ENCODE results near the gene SFXN5.
A peak's percentile ranks its signal among the peaks of the same experiment; 100 is the strongest.
"Not testable (repeated sequence)": the region's sequence is repeated elsewhere in the genome, so short reads cannot be mapped to it uniquely, and the experiment has no call there.

Gene SFXN5

GRCh38 chr2:73078457-73079411, 7.2 kb upstream of the SFXN5 start:
- no peak for DNase-seq (ENCODE audit: low spot score)

DNA sequence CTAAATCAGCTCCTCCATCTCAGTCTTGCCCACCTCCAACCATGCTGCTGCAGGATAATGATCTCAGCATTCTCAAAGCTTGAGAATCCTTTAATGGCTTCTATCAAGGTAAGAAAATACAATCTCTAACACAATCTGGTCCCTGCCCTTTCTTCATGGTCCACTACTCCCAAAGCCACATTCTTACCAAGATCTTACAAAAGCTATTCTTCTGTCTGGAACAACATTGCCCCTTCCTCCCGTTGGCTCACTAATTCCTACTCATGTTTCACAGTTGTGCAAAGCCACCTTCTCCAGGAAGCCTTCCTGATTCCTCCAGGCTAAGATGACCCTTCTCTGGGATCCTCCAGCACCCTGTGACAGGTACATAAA, 5.9 kb upstream of the SFXN5 start:
- DNase-seq (ENCODE audit: low spot score): no peak

DNA sequence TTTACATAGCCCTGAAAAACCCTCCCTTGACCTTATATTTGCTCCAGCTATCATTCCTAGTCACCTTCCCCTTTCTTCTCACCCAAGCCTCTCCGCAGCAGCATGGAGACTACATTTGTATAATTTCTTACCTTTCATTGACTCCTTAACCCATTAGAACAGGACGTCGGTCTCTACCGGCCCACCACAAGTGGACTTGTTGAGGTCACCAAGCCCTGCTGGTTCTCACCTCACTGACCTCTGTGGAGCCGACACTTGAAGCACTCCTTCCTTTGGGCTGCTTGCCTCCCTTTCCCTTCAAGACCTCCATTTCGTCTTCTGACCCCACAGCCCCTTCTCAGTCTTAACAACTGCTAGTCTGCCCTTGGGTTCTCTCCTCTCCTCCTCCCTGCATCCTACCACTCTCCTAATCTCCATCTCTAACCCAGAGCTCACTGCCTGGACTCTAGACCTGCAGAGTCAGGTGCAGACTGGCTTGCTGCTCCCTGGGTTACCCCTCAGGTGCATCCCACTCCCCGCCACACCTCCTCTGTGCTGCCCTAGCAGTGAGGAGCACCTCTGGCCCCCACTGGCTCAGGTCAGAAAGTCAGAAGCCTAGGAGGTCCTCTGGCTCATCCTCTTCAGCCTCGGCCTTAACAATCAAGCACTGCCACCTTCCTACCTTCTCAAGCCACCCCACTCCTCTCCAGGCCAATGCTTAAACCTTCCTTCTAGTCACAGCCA, 5.3 kb upstream of the SFXN5 start:
- no peak for DNase-seq (ENCODE audit: low spot score)

GRCh38 chr2:73075477-73076373, 4.2 kb upstream of the SFXN5 start:
- DNase-seq (ENCODE audit: low spot score): peak; percentile 96

DNA sequence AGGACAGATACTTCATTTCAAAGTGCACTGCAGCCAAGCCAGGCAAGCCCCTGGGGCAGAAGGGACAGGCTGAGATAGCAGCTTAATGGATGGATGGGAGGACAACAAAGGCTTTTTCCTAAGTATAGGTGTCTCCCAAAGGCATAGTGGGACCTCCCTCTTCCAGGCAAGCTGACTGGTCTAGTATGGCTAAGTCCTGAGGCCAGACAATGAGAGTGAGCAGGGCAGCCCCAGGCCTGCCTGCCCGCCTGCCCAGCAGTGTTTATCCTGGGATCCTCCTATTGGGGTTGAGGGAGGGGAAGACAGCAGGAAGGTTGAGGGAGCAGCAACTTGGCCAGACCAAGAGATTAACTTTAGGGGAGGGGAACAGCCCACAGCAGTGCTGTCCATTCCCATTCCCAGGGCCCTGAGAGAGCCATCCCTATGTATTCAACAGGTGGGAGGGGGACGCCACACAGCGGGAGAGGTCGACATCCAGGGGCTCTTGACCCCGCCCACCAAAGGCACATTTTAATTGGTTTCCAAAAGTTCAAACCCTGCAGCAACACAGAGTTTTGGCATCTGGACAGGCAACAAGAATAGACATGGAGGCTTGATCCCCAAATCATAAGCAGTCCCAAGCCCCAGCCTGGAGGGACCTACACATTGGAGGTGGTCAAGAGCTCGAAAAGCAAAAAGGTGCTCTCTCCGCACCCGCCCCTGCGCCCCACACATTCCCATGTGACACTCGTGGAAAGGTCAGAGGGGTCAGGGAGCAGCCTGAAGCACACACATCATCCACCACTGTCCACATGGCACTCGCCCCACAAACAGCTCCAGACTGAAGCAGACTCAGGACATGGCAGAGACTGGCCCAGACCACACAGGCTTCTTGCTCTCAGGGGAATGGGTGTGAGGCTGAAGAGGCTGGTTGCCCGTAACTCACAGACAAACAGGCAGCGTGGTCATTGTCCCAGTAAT, 2.9 kb upstream of the SFXN5 start:
- DNase-seq (ENCODE audit: low spot score): no peak

DNA sequence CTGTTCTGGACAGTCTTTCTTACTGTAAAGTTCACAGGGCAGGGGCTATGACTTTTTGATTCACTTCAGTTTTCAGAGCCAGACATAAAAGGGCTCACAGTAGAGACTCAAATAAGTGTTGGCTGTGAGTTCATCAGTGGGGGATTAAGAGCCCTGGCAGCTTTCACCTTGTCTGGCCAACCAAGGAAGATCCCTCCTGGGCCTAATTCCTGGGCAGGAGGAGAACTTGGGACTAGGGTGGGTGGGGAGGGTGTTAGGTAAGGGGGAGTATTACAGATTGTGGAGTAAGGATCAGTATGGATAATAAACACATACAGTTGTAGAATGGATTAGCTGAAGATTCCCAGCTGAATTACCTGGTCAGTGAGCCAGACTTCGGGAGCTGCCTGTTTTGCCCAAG, 904 bp upstream of the SFXN5 start:
- DNase-seq (ENCODE audit: low spot score): no peak

- no peak for DNase-seq (ENCODE audit: low spot score)
Measured at GRCh38 chr2:73072129-73072395, 550 bp upstream of the SFXN5 start.

GRCh38 chr2:73070643-73071359, 711 bp downstream of the SFXN5 start:
- no peak for DNase-seq (ENCODE audit: low spot score)

GRCh38 chr2:73069855-73070642, 1.5 kb downstream of the SFXN5 start:
- no peak for DNase-seq (ENCODE audit: low spot score)

GRCh38 chr2:73069041-73069854, 2.3 kb downstream of the SFXN5 start:
- no peak for DNase-seq (ENCODE audit: low spot score)

DNA sequence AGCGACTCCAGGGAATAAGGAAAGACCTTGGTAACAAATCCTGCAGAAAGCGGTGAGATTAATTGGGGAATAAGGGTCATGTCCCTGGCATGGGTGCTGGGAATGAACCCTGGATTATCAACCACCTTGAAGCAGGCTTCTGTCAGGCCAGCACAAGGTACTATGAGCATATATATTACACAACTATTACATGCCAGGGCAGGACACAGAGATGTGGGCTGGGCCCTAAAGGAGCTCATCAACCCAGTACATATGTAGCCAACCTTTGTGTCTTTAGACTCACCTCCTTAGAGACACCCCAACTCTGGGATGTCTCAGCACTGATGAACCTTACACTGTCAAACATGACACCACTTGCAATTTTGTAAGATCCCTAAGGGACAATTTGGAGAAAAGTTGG, 3.4 kb downstream of the SFXN5 start:
- DNase-seq (ENCODE audit: low spot score): no peak

GRCh38 chr2:73067043-73067442, 4.5 kb downstream of the SFXN5 start:
- no peak for DNase-seq (ENCODE audit: low spot score)

DNA sequence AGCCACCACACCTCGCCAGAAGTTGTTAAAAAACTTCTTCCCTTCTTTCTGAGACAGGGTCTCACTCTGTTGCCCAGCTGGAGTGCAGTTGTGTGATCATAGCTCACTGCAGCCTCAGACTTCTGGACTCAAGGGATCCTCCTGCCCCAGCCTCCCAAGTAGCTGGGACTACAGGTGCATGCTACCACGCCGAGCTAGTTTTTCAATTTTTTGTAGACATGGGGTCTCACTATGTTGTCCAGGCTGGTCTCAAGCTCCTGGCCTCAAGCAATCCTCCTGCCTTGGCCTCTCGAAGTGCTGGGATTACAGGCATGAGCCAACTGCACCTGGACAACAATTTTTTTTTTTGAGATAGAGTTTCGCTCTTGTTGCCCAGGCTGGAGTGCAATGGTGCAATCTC, 6.4 kb downstream of the SFXN5 start:
- not testable (repeated sequence) for DNase-seq (ENCODE audit: low spot score)

- no peak for DNase-seq (ENCODE audit: low spot score)
Measured at GRCh38 chr2:73063909-73064875, 7.3 kb downstream of the SFXN5 start.

- no peak for DNase-seq (ENCODE audit: low spot score)
Measured at GRCh38 chr2:73063472-73063871, 8.0 kb downstream of the SFXN5 start.

DNA sequence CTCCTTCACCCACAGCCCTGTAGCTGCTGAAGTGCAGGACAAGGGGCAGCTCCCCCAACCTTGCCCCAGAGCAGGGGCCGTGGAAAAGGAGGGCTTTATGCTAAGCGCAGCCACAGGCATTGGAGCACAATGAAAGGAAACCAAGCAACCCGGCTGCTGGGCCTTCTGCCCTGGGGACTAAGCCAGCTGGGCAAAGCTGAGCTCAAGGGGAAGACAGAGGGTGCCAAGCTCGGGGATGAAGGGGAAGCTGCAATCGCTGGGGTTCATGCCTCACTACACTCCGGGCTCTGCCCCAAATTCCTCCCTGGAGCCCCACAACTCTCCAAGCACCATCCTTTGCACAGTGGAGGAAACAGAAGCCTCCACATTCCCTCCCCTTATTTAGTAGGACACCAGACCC, 12.4 kb downstream of the SFXN5 start:
- DNase-seq (ENCODE audit: low spot score): no peak

GRCh38 chr2:73054980-73055379, 16.5 kb downstream of the SFXN5 start:
- DNase-seq (ENCODE audit: low spot score): no peak

Data from cerebellar cortex (tissue), 1 donor.